Measurements from ENCODE around the gene NPHS1.

NPHS1 gene

DNA sequence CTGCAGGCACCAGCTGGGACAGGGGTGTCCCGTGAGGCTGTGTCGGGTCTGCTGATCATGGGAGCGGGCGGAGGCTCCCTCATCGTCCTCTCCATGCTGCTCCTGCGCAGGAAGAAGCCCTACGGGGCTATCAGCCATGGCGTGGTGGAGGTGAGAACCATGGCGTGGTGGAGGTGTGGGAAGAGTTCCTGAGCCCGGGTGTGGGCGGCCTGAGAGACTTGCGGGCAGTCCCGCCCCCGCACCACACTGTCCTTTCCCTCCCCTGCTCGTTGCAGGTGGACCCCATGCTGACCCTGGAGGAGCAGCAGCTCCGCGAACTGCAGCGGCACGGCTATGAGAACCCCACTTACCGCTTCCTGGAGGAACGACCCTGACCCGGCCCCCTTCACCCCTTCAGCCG lies 26.8 kb upstream of the NPHS1 start:
- no peak for DNase-seq

GRCh38 chr19:35874392-35874930 lies 22.2 kb upstream of the NPHS1 start:
- DNase-seq = no peak

- DNase-seq = no peak
Measured at GRCh38 chr19:35872180-35872579, 19.9 kb upstream of the NPHS1 start.

- DNase-seq = no peak
Measured at GRCh38 chr19:35871611-35872010, 19.3 kb upstream of the NPHS1 start.

- no peak for DNase-seq
Measured at GRCh38 chr19:35870798-35871197, 18.5 kb upstream of the NPHS1 start.

GRCh38 chr19:35870124-35870736 lies 17.9 kb upstream of the NPHS1 start:
- DNase-seq = peak; percentile 35

DNA sequence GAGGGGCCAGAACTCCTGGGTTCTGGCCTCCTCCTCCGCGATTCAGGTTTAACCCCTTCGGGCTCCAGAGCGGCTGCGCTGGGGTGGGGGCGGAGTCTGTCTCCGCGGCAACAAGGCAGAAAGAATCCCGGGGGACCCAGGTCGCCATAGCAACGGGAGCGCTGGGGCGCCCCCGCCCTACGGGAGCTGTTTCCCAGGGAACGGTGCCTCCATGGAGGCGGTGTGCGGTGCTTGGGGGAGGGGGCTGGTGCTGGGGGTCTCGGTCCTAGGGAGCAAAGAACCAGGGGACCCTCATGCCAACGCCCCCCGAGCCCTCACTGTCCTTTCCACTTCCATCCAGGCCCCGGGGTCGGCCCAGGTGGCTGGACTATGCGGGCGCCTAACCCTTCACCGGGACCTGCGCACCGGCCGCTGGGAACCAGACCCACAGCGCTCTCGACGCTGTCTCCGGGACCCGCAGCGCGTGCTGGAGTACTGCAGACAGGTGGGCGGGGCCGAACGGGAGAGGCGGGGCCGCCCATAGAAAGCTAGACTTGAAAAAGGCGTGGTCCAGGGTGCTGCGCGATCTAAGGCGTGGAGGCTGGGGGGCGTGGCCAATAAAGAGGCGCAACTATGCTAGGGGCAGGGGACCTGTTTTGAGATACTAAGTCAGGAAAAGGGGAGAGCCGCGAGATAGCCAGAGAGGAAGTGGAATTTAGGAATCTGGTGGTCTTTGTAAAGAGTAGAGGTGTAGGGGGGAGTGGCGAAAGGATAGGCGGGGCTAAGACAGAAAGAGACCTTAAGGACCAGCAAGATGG lies 17.2 kb upstream of the NPHS1 start:
- peak; percentile 71 for DNase-seq

GRCh38 chr19:35868823-35869326 lies 16.6 kb upstream of the NPHS1 start:
- no peak for DNase-seq

- DNase-seq = peak; percentile 54
Measured at GRCh38 chr19:35868172-35868822, 16.0 kb upstream of the NPHS1 start, which contains the start of gene APLP1. Gene APLP1 (plus strand): TSS chr19:35868574. CDS start chr19:35868637, 63 bp downstream.

GRCh38 chr19:35863018-35863417 lies 10.7 kb upstream of the NPHS1 start:
- DNase-seq = no peak

DNA sequence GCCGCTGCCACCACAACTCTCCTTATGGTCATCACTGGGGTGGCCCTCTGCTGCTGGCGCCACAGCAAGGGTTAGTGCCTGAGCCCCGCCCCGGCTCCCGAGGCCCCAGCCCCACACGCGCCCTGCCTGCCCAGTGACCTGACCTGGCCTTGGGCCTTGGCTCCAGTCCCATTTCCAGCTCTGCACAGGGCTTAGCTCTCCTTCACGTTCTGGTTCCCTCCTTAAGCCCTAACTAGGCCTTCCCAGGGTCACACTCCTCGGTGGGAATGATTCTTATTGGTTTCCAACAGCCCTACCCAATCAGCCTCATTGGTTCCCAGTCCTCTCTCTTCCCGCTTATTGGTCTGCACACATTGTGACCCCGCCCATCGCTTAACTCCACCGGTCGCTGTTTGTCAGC lies 10.2 kb upstream of the NPHS1 start:
- DNase-seq = no peak

DNA sequence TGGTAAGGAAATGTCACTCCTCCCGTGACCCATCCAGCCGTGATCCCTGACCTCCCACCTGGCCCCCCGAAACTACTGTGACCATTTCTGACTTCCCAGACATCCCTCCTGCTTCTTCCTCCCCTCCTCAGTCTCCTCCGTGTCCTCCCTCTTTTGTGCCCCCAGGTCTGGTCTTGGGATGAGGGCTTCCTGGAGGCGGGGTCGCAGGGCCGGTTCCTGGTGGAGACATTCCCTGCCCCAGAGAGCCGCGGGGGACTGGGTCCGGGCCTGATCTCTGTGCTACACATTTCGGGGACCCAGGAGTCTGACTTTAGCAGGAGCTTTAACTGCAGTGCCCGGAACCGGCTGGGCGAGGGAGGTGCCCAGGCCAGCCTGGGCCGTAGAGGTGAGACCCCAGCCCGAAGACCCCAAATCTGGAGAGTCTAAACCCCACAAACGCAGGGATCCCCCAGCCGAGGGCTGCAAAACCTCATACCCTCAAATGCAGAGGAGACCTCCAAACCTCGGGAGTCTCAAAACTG lies 9.4 kb upstream of the NPHS1 start:
- DNase-seq = no peak

GRCh38 chr19:35860818-35861639 lies 8.7 kb upstream of the NPHS1 start:
- no peak for DNase-seq

DNA sequence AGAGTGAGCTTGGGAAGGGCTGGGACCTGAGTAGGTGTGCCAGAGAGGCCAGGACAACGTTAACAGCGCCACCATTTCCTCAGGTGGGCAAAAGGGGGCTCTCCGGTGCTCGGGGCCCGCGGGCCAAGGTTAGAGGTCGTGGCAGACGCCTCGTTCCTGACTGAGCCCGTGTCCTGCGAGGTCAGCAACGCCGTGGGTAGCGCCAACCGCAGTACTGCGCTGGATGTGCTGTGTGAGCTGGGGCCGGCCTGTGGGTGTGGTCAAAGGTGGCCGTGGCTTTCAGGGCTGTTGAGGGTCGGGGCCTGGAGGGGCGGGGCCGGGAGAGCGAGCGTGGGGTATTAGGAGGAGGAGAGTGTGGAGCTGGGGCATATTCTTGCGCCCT lies 8.1 kb upstream of the NPHS1 start:
- DNase-seq = no peak

DNA sequence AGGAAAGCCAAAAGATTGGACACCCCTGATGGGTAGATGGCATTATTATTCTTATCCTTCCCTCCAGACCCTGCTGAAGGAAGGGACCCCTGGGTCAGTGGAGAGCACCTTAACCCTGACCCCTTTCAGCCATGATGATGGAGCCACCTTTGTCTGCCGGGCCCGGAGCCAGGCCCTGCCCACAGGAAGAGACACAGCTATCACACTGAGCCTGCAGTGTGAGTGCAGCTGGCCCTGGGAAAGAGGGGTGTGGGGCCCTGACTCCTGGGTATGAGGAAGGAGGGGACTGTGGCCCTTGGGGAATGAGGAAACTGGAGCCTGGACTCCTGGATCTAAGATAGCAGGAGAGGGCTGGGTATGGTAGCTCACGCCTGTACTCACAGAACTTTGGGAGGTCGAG lies 7.1 kb upstream of the NPHS1 start:
- no peak for DNase-seq

DNA sequence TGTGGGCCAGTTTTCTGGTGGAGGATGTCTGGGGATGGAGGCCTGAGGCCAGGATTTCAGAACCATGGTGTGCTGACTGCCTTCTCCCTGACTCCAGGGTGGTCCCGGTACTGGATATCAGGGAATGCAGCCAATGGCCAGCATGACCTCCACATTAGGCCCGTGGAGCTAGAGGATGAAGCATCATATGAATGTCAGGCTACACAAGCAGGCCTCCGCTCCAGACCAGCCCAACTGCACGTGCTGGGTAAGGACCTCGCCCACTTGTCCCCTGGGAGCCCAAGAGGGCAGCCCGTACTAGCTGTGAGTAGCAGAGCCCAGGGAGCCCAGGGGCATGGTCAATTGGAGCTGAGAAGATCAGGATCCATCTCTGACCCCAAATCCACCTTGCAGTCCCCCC lies 6.0 kb upstream of the NPHS1 start:
- no peak for DNase-seq

- DNase-seq = no peak
Measured at GRCh38 chr19:35856546-35857149, 4.3 kb upstream of the NPHS1 start, which contains the start of gene KIRREL2. Gene KIRREL2 (plus strand): TSS chr19:35856911. CDS start chr19:35857120, 209 bp downstream.

GRCh38 chr19:35853038-35853756 lies 893 bp upstream of the NPHS1 start:
- DNase-seq = no peak

DNA sequence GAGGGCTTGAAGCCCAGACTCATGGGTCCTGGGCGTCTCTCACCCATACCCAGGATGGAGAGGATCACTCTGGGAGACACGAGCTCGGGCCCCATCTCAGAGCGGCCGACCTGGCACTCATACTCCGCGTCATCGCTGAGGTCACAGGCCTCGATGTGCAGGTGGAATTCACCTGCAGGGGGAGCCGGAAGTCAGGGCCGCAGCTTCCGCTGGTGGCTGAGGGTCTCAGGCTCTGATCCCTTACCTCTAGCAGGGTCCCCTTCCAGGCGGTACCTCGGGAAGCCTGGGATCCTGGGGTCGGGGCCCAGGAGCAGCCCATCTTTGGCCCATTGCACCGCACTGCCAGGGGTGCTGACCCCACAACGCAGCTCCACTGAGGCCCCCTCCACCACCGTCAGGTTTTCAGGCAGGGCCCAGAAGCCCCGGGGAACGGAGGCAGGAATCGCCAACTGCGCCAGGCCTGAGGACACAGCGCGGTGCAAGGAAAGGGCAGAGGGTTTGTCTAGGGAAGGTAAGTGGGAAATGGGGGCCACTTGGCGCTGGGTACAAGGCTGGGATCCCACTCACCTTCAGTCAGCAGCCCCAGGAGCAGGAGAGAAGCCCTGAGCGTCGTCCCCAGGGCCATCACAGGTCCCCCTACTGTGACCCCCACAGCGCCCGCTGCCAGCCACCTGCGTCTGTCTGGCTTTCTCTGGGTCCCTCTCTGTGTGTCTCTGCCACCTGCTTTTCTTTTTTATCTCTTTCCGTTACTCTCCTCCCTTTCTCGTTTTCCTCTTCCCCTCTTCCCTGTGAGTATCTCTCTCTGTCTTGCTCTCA lies 883 bp downstream of the NPHS1 start:
- DNase-seq = no peak

DNA sequence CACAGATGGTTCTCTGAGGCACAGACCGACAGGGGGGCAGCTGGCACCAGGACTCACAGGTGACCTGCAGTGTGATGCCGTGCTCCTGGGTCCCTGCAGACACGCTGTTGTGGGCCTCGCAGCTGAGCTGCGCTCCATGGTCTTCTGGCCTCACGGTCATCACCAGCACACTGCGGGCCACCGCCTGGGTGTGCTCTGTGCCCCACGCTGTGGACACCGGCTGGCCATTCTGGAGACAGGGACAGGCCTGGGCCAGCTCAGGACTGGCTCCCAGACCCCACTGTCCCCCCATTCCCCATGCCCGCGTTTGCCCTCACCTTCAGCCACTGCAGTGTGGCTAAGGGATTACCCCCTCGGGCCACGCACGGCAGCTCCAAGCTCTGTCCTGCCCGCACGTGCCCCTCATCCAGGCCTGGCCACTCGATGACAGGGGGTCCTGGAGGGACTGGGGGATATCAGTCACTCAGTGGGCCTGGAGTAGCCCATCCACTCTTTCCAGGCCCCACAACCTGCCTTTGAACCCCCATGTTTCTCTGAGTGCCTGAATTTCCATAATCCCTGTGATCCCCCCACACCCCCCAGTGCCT lies 3.3 kb downstream of the NPHS1 start:
- no peak for DNase-seq

All from fibroblast of skin of back (primary cell).